ENCODE data around the gene CKAP5.

Gene CKAP5

DNA sequence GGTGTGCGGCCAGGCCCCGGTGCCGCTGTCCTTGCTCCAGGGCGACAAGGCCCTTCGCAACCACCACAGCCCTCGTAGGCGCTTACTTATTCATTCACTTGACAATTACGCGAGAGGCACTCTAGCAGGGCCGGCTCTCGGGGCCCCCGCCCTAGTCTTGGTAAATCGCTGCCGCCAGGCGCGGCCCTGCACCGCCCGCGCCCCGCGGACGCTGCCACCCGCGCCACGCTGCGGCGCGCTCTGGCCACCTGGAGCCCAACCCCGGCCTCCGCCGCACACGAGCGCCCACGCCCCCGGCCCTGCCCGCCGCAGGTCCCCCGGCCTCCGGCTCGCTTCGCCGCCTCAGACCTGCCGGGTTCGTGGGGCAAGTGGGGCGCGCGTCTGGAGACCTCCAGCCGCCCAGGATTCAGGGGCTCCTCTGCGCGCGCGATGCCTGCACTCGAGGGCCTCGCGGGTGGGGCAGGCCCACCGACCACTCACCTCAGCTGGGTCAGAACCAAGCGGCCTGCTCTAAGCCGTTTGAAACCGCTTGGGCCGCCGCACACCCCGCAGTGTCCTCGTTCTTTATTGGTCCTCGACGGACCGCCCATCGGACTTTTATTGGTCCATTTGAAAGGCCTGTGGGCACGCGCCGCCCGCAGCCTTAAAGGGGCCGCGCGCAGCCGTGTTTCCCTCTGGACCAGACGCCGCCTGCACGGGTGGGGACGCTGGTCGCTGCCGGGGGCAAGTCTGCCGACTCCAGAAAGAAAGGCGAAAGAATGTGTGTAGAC, at the start of gene CKAP5:
TSS of gene CKAP5 (minus strand) at position 541 of the 770 bp plus-strand sequence. CDS start 25,049 bp downstream, outside the sequence.
- no peak for TF ChIP-seq ZNF384 (IDR thresholded peaks at IDR 0.05)
- no peak for TF ChIP-seq SP1 (IDR thresholded peaks at IDR 0.05)
- TF ChIP-seq LEF1 (IDR thresholded peaks at IDR 0.05; ENCODE audit: borderline replicate concordance) = peak; percentile 91
- TF ChIP-seq FOXM1 (IDR thresholded peaks at IDR 0.05; ENCODE audit: borderline replicate concordance) = peak; percentile 99
- no peak for TF ChIP-seq ARNT (IDR thresholded peaks at IDR 0.05)
- peak; percentile 80 for TF ChIP-seq L3MBTL2 (conservative IDR thresholded peaks at IDR 0.05)
- DNase-seq (ENCODE audit: extremely low spot score) = peak; percentile 92
- ChIA-PET CTCF (interaction anchor here (0.6 kb wide), 1 partner anchor 557 kb away, joined by 3 read pairs; no protein-coding TSS in a partner anchor), POLR2A (interaction anchor here (0.9 to 1.0 kb wide), 2 partner anchors 19 to 20 kb away, joined by 4 to 5 read pairs; no protein-coding TSS in a partner anchor)

GRCh38 chr11:46895821-46896220, 49.7 kb upstream of the CKAP5 start:
- no peak for DNase-seq (ENCODE audit: extremely low spot score)
- TF ChIP-seq TARDBP (IDR thresholded peaks at IDR 0.05) = no peak
- no peak for TF ChIP-seq L3MBTL2 (conservative IDR thresholded peaks at IDR 0.05)
- TF ChIP-seq HDGF (IDR thresholded peaks at IDR 0.05; ENCODE audit: borderline replicate concordance) = no peak
- TF ChIP-seq SUZ12 (IDR thresholded peaks at IDR 0.05) = no peak
- ChIA-PET CTCF (interaction anchor here (0.5 to 0.6 kb wide), 2 partner anchors 16 to 60 kb away, joined by 3 read pairs; no protein-coding TSS in a partner anchor), POLR2A (interaction anchor here (1.3 kb wide), 1 partner anchor 17 kb away, joined by 3 read pairs; no protein-coding TSS in a partner anchor)

- ChIA-PET CTCF (no interaction called here), POLR2A (interaction anchor here (1.3 kb wide), 1 partner anchor 18 kb away, joined by 3 read pairs; no protein-coding TSS in a partner anchor)
- TF ChIP-seq FOXM1 (IDR thresholded peaks at IDR 0.05; ENCODE audit: borderline replicate concordance) (no peak), ELF4 (IDR thresholded peaks at IDR 0.05) (no peak)
- DNase-seq (ENCODE audit: extremely low spot score) = no peak
These were observed 48.9 kb upstream of the CKAP5 start for GRCh38 chr11:46894961-46895360.

DNA sequence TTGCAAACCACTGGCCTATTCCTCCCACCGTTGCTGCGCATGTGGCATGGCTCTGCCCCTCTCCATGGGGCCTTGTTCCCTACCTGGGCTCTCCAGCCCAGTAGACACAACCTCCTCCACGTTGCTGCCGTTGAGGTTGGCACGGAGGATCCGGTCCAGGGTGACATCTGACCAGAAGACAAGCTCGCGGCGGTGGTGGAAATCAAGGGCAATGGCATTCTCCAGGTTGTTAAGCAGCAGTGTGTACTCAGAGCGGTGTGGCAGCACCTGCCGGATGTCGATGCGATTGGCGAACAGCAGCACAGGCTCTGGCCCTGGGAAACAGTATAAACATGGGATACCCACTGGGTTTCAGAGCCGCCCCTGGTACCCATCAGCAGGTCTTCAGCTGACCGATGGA, 48.4 kb upstream of the CKAP5 start:
- POLR2A ChIA-PET = no interaction called here
- CTCF ChIA-PET = no interaction called here
- DNase-seq (ENCODE audit: extremely low spot score) = no peak
- TF ChIP-seq CTBP1 (IDR thresholded peaks at IDR 0.05; ENCODE audit: borderline replicate concordance) = no peak
- no peak for TF ChIP-seq PKNOX1 (IDR thresholded peaks at IDR 0.05)
- TF ChIP-seq BHLHE40 (IDR thresholded peaks at IDR 0.05; ENCODE audit: borderline replicate concordance) = no peak
- TF ChIP-seq HDGF (IDR thresholded peaks at IDR 0.05; ENCODE audit: borderline replicate concordance) = no peak
- TF ChIP-seq SP1 (IDR thresholded peaks at IDR 0.05) = no peak
- TF ChIP-seq FOXM1 (IDR thresholded peaks at IDR 0.05; ENCODE audit: borderline replicate concordance) = no peak
- TF ChIP-seq FOXK2 (IDR thresholded peaks at IDR 0.05) = no peak
- TF ChIP-seq TARDBP (IDR thresholded peaks at IDR 0.05) = no peak
- no peak for TF ChIP-seq L3MBTL2 (conservative IDR thresholded peaks at IDR 0.05)
- no peak for TF ChIP-seq LEF1 (IDR thresholded peaks at IDR 0.05; ENCODE audit: borderline replicate concordance)
- TF ChIP-seq FOXA1 (IDR thresholded peaks at IDR 0.05) = no peak
- no peak for TF ChIP-seq SUZ12 (IDR thresholded peaks at IDR 0.05)
- no peak for TF ChIP-seq ZNF384 (IDR thresholded peaks at IDR 0.05)
- no peak for TF ChIP-seq NFRKB (IDR thresholded peaks at IDR 0.05)
- no peak for TF ChIP-seq ELF4 (IDR thresholded peaks at IDR 0.05)
- TF ChIP-seq ARNT (IDR thresholded peaks at IDR 0.05) = no peak

DNA sequence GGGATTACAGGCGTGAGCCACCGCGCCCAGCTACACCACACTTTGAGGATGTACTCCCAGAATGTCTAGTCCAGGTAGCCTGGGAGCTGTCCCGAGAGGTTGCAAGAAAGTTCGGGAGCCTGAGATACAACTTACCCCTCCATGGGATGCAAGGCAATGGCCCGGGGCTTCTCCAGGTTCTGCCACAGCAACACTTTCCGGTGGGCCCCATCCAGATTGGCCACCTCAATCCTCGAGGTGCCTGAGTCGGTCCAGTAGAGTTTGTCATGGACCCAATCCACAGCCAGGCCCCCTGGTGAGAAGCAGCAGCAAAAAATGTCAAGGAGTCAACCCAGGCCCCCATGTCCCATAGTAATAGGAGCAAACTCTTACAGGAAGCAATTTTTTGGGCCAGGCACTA, 46.8 kb upstream of the CKAP5 start:
- DNase-seq (ENCODE audit: extremely low spot score) = no peak
- POLR2A ChIA-PET = no interaction called here
- CTCF ChIA-PET = interaction anchor here (0.6 to 1.1 kb wide), 3 partner anchors 28 to 260 kb away, joined by 3 read pairs; no protein-coding TSS in a partner anchor
- TF ChIP-seq SP1 (IDR thresholded peaks at IDR 0.05) (no peak), BHLHE40 (IDR thresholded peaks at IDR 0.05; ENCODE audit: borderline replicate concordance) (no peak), FOXM1 (IDR thresholded peaks at IDR 0.05; ENCODE audit: borderline replicate concordance) (no peak), SUZ12 (IDR thresholded peaks at IDR 0.05) (no peak), FOXK2 (IDR thresholded peaks at IDR 0.05) (no peak), ELF4 (IDR thresholded peaks at IDR 0.05) (no peak), FOXA1 (IDR thresholded peaks at IDR 0.05) (no peak), ARNT (IDR thresholded peaks at IDR 0.05) (no peak), L3MBTL2 (conservative IDR thresholded peaks at IDR 0.05) (no peak), NFRKB (IDR thresholded peaks at IDR 0.05) (no peak), HDGF (IDR thresholded peaks at IDR 0.05; ENCODE audit: borderline replicate concordance) (no peak), ZNF384 (IDR thresholded peaks at IDR 0.05) (no peak), PKNOX1 (IDR thresholded peaks at IDR 0.05) (no peak), CTBP1 (IDR thresholded peaks at IDR 0.05; ENCODE audit: borderline replicate concordance) (no peak), TARDBP (IDR thresholded peaks at IDR 0.05) (no peak), LEF1 (IDR thresholded peaks at IDR 0.05; ENCODE audit: borderline replicate concordance) (no peak)

- ChIA-PET POLR2A (no interaction called here), CTCF (no interaction called here)
- no peak for TF ChIP-seq ZNF384 (IDR thresholded peaks at IDR 0.05)
- no peak for TF ChIP-seq L3MBTL2 (conservative IDR thresholded peaks at IDR 0.05)
- TF ChIP-seq SP1 (IDR thresholded peaks at IDR 0.05) = no peak
- no peak for TF ChIP-seq TARDBP (IDR thresholded peaks at IDR 0.05)
- no peak for TF ChIP-seq FOXM1 (IDR thresholded peaks at IDR 0.05; ENCODE audit: borderline replicate concordance)
- no peak for TF ChIP-seq PKNOX1 (IDR thresholded peaks at IDR 0.05)
- TF ChIP-seq SUZ12 (IDR thresholded peaks at IDR 0.05) = no peak
- no peak for TF ChIP-seq CTBP1 (IDR thresholded peaks at IDR 0.05; ENCODE audit: borderline replicate concordance)
- TF ChIP-seq LEF1 (IDR thresholded peaks at IDR 0.05; ENCODE audit: borderline replicate concordance) = no peak
- TF ChIP-seq FOXK2 (IDR thresholded peaks at IDR 0.05) = no peak
- no peak for TF ChIP-seq ARNT (IDR thresholded peaks at IDR 0.05)
- no peak for TF ChIP-seq HDGF (IDR thresholded peaks at IDR 0.05; ENCODE audit: borderline replicate concordance)
- no peak for TF ChIP-seq BHLHE40 (IDR thresholded peaks at IDR 0.05; ENCODE audit: borderline replicate concordance)
- no peak for TF ChIP-seq FOXA1 (IDR thresholded peaks at IDR 0.05)
- no peak for TF ChIP-seq ELF4 (IDR thresholded peaks at IDR 0.05)
- TF ChIP-seq NFRKB (IDR thresholded peaks at IDR 0.05) = no peak
- no peak for DNase-seq (ENCODE audit: extremely low spot score)
These were observed 46.0 kb upstream of the CKAP5 start for GRCh38 chr11:46892109-46892508.
